Subcutaneous adipose tissue (tissue), 4 donors: Measurements from ENCODE around the gene SH3BP5. TPM values are rescaled to one million over a fixed set of nuclear protein-coding genes. Genes with fewer than 3 reads are reported as not detected.

Source experiments
- total RNA-seq, 4 donors: library from RNA; depleted of rRNA; stranded (reverse); fragments of >200 nt; gene quantifications; one replicate each; pipeline ENCODE4 v1.1.0, GENCODE V29; 2016
- TF ChIP-seq, protein P1 (sequence below): fragments of 450-650 bp; IDR thresholded peaks from one replicate; pipeline ENCODE4 v1.5.1; 2016; ENCODE audit warnings: low read depth, mild to moderate bottlenecking, control low read depth, antibody characterized with exemption, moderate library complexity

The SH3BP5 gene
- total RNA-seq, 4 donors from 2014 or later, result 67.5 to 90.6 (median 83.7) TPM

GRCh38 chr3:15265655-15266509 lies 66.5 kb downstream of the SH3BP5 start:
- TF ChIP-seq, protein P1, sequence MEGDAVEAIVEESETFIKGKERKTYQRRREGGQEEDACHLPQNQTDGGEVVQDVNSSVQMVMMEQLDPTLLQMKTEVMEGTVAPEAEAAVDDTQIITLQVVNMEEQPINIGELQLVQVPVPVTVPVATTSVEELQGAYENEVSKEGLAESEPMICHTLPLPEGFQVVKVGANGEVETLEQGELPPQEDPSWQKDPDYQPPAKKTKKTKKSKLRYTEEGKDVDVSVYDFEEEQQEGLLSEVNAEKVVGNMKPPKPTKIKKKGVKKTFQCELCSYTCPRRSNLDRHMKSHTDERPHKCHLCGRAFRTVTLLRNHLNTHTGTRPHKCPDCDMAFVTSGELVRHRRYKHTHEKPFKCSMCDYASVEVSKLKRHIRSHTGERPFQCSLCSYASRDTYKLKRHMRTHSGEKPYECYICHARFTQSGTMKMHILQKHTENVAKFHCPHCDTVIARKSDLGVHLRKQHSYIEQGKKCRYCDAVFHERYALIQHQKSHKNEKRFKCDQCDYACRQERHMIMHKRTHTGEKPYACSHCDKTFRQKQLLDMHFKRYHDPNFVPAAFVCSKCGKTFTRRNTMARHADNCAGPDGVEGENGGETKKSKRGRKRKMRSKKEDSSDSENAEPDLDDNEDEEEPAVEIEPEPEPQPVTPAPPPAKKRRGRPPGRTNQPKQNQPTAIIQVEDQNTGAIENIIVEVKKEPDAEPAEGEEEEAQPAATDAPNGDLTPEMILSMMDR, result no peak

DNA sequence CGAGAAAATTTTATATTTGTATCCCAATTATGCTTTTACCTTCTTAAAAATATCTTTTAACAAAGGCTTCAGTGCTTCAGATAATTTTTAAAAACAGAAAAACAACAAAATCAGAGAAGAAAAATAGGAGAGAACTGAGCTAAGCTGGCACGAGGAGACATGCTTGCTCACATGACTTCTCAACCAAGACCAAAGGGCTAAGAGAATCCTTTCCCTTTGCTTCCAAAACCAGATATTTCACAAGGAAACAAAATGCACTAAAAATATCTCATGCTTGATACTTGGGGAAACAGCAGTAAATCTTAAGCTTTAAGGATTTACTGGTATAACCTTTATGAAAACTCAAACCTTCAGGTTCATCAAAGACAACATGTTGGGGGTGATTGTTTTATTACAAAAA lies 67.9 kb downstream of the SH3BP5 start:
- TF ChIP-seq, protein P1, result no peak

DNA sequence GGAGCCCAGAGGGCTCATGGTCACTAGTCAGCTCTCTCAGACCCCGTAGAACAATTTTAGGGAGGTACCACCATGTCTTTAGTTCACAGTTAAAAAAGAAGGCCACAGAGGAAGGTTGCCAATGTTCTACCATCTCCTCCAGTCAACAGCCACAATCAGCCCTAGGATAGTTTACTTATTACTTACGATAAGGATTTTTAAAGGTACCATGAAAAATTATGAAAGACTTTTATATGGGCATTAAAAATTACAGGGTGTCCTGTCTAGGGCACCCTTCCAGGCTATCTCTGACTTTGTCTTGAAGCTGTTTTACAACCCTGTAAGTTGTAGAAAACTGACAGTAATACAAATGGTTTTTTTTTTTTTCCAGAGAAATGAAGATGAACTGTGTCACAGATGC lies 68.5 kb downstream of the SH3BP5 start:
- TF ChIP-seq, protein P1, result no peak

DNA sequence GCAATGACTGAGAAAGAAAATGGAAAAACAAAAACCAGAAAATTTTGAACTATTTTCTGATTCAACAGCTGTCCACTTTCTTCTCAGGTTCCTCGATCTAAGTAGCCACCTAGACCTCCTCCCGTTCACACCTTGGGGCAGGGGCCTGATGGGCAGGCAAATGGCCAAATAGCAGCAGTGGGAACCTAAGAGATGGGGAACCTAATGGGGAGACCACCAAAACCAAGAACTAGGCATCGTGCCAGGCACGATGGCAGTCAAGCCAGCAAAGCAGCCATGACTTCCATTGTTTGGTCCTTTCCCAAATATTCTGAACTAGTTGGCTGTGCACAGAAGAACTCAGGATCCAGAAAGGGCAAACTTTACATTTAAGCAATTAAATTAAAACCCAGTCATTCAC lies 69.3 kb downstream of the SH3BP5 start:
- TF ChIP-seq, protein P1, result no peak

- TF ChIP-seq, protein P1, result no peak
Measured at GRCh38 chr3:15262021-15262420, 70.4 kb downstream of the SH3BP5 start.

GRCh38 chr3:15261274-15261673 lies 71.1 kb downstream of the SH3BP5 start:
- TF ChIP-seq, protein P1, result no peak

GRCh38 chr3:15260531-15260930 lies 71.9 kb downstream of the SH3BP5 start:
- TF ChIP-seq, protein P1, result no peak
